Measurements from ENCODE around the gene ACTL8. TPM values are rescaled to one million over a fixed set of nuclear protein-coding genes. Genes with fewer than 3 reads are reported as not detected.

ACTL8 gene
- polyA plus RNA-seq, 1 donor (not counting 4 experiments of a cell fraction or from before 2014, with no cell fraction given) = not detected

- Histone ChIP-seq H3K9me1 (ENCODE audit: control insufficient read depth, extremely low read depth, insufficient read depth, low read length) (no peaks in the 10 kb centered on the region), H4K20me1 (ENCODE audit: control insufficient read depth, extremely low read depth, insufficient read depth, low read length) (no peaks in the 10 kb centered on the region), H3K4me3 (ENCODE audit: control insufficient read depth in 2 of 3, extremely low read depth in 1 of 3, insufficient read depth in 2 of 3, low read depth in 1 of 3, low read length in 3 of 3) (no peak overlapping the region), H3K4me1 (ENCODE audit: control insufficient read depth, extremely low read depth, insufficient read depth, low read length) (no peaks in the 10 kb centered on the region), H3K27ac (ENCODE audit: control insufficient read depth, insufficient read depth, low read length) (no peak overlapping the region), H3K9ac (ENCODE audit: control insufficient read depth, extremely low read depth, insufficient read depth, low read length) (no peak overlapping the region), H3K36me3 (ENCODE audit: control insufficient read depth in 2 of 2, extremely low read depth in 1 of 2, insufficient read depth in 2 of 2, low read length in 2 of 2) (no peaks in the 10 kb centered on the region), H3K79me2 (ENCODE audit: control insufficient read depth, insufficient read depth, low read length) (no peaks in the 10 kb centered on the region), H3K4me2 (ENCODE audit: control insufficient read depth, extremely low read depth, insufficient read depth, low read depth, low read length) (no peak overlapping the region), H3K27me3 (ENCODE audit: control insufficient read depth, extremely low read depth, insufficient read depth, low read length) (no peaks in the 10 kb centered on the region), H3K9me3 (ENCODE audit: control insufficient read depth, low read depth, low read length) (no peaks in the 10 kb centered on the region), H2AFZ (ENCODE audit: control insufficient read depth, low read length) (no peak overlapping the region)
- TF ChIP-seq EZH2 (IDR thresholded peaks at IDR 0.05; ENCODE audit: low read length) (no peak), CTCF (optimal IDR thresholded peaks at IDR 0.05 in 1 of 3, IDR thresholded peaks at IDR 0.05 in 1 of 3, conservative IDR thresholded peaks at IDR 0.05 in 1 of 3; ENCODE audit: extremely low read depth in 1 of 3, insufficient read depth in 2 of 3, low read length in 3 of 3) (no peak)
- DNase-seq (ENCODE audit: low read depth, low spot score) (no peak), FAIRE-seq (no peak)
- dilution Hi-C loops (cut with MboI; ENCODE audit: extremely low pct_ligation_motif_present, low sequenced_read_pairs) = no loop called here
Measured at GRCh38 chr1:17856496-17857108, 101.5 kb downstream of the ACTL8 start.

- FAIRE-seq (no peak), DNase-seq (ENCODE audit: low read depth, low spot score) (no peak)
- H3K27ac ChIP-seq (ENCODE audit: control insufficient read depth, insufficient read depth, low read length) = no peak overlapping the region
- TF ChIP-seq EZH2 (IDR thresholded peaks at IDR 0.05; ENCODE audit: low read length) (no peak), CTCF (optimal IDR thresholded peaks at IDR 0.05 in 1 of 3, IDR thresholded peaks at IDR 0.05 in 1 of 3, conservative IDR thresholded peaks at IDR 0.05 in 1 of 3; ENCODE audit: extremely low read depth in 1 of 3, insufficient read depth in 2 of 3, low read length in 3 of 3) (no peak)
- H3K79me2 ChIP-seq (ENCODE audit: control insufficient read depth, insufficient read depth, low read length) = no peaks in the 10 kb centered on the region
- no peaks in the 10 kb centered on the region for H4K20me1 ChIP-seq (ENCODE audit: control insufficient read depth, extremely low read depth, insufficient read depth, low read length)
- dilution Hi-C loops (cut with MboI; ENCODE audit: extremely low pct_ligation_motif_present, low sequenced_read_pairs) = no loop called here
- no peaks in the 10 kb centered on the region for H3K9me1 ChIP-seq (ENCODE audit: control insufficient read depth, extremely low read depth, insufficient read depth, low read length)
- H3K9me3 ChIP-seq (ENCODE audit: control insufficient read depth, low read depth, low read length) = no peaks in the 10 kb centered on the region
- no peak overlapping the region for H3K4me3 ChIP-seq (ENCODE audit: control insufficient read depth in 2 of 3, extremely low read depth in 1 of 3, insufficient read depth in 2 of 3, low read depth in 1 of 3, low read length in 3 of 3)
- H3K36me3 ChIP-seq (ENCODE audit: control insufficient read depth in 2 of 2, extremely low read depth in 1 of 2, insufficient read depth in 2 of 2, low read length in 2 of 2) = no peaks in the 10 kb centered on the region
- H3K9ac ChIP-seq (ENCODE audit: control insufficient read depth, extremely low read depth, insufficient read depth, low read length) = no peak overlapping the region
- H3K4me2 ChIP-seq (ENCODE audit: control insufficient read depth, extremely low read depth, insufficient read depth, low read depth, low read length) = no peak overlapping the region
- H3K4me1 ChIP-seq (ENCODE audit: control insufficient read depth, extremely low read depth, insufficient read depth, low read length) = no peaks in the 10 kb centered on the region
- H2AFZ ChIP-seq (ENCODE audit: control insufficient read depth, low read length) = no peak overlapping the region
- H3K27me3 ChIP-seq (ENCODE audit: control insufficient read depth, extremely low read depth, insufficient read depth, low read length) = no peaks in the 10 kb centered on the region
Measured at GRCh38 chr1:17857109-17857499, 102.0 kb downstream of the ACTL8 start.

Data from keratinocyte (primary cell).